AG04450 (cell line): ENCODE data around the gene DLAT. TPM values are rescaled to one million over a fixed set of nuclear protein-coding genes. Genes with fewer than 3 reads are reported as not detected.

Experiments
- CTCF ChIA-PET: fragments of 300-600, 350-600 bp; formaldehyde crosslinking; extraction: SDS; loops from one replicate; lab custom pipeline; 2022; ENCODE audit warnings: antibody characterized with exemption, inconsistent platforms; lab: Charles Lee
- POLR2A ChIA-PET: fragments of 350-600 bp; formaldehyde crosslinking; extraction: SDS; loops from one replicate; lab custom pipeline; 2021; ENCODE audit warnings: antibody characterized with exemption, inconsistent platforms; lab: Yijun Ruan, JAX
- DNase-seq: peaks from one replicate; pipeline ENCODE4 v3.0.0-alpha.2; 2011; ENCODE audit warnings: low read depth, low spot score
- H3K27ac ChIP-seq: one replicate; pipeline ENCODE4 v1.5.1; 2012; ENCODE audit warnings: low read depth, low read length, control low read depth
- H3K27me3 ChIP-seq: one replicate; pipeline ENCODE4 v1.6.0; 2012; ENCODE audit warnings: low read length; ENCODE audit not compliant: control insufficient read depth, insufficient read depth
- H3K4me3 ChIP-seq: 2 replicates; pipeline ENCODE4 v1.5.1; 2011; ENCODE audit warnings: mild to moderate bottlenecking, low read depth, low read length, control low read depth
- H3K9me3 ChIP-seq: 2 replicates; pipeline ENCODE4 v1.5.1; 2012; ENCODE audit warnings: low read length; ENCODE audit not compliant: control insufficient read depth, insufficient read depth
- polyA minus RNA-seq: library from RNA; depleted of rRNA, polyadenylated mRNA; stranded (reverse); fragments of >200 nt; gene quantifications from 2 replicates; pipeline ENCODE4 v1.2.3, GENCODE V29; 2011; rRNA and poly(A)+ RNA removed
- polyA plus RNA-seq: library from polyadenylated mRNA; depleted of rRNA; stranded (reverse); fragments of >200 nt; gene quantifications from 2 replicates; pipeline ENCODE4 v1.2.3, GENCODE V29; 2011; rRNA removed
- TF ChIP-seq, protein P1 (sequence below): IDR thresholded peaks from 2 replicates; pipeline ENCODE4 v1.5.1; 2011; ENCODE audit warnings: low read depth, low read length, control low read depth, inconsistent platforms

DLAT gene
- polyA plus RNA-seq (26.6 and 34.8 TPM in 2 replicates), polyA minus RNA-seq (19.7 and 27.3 TPM in 2 replicates)

DNA sequence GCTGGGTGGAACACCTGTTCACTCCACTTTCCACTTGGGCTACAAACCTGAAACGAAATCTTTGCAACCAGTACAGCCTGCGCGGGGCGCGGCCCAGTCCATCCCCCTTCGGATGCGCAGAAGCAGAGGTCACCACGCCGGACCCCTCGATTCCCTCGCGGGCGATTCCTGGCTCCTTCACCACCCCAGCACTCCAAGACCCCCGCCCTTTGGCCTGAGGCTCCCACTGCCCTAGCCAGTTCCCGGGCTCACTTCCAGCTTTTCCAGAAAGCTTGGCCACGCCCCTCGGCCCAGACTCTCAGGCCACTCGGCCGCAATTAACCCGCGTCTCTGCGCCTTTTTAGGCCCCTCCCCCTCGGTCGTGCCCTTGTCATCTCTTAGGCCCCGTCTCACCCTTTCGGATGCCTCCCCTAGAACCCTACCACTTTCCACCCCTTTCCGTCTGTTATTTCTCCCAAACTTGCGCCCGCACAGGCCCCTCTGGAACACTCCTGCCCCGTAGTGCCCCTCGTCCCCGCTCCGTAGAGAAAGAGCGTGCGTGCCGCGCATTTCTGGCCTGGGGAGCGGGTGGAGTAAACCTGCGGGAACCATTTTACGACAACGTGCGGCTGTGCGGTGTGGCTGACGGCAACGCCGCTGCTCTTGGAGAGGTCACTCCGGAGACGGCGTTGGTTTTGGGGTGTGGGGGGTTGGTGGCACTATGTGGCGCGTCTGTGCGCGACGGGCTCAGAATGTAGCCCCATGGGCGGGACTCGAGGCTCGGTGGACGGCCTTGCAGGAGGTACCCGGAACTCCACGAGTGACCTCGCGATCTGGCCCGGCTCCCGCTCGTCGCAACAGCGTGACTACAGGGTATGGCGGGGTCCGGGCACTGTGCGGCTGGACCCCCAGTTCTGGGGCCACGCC is at the start of gene DLAT:
DLAT (plus strand) TSS at position 636 of the 906 bp plus-strand sequence; CDS start at position 701, 65 bp downstream.
- DNase-seq: peak; percentile 18
- POLR2A ChIA-PET: interaction anchor here (0.8 kb wide), 1 partner anchor 260 kb away, joined by 3 read pairs; no protein-coding TSS in a partner anchor

DNA sequence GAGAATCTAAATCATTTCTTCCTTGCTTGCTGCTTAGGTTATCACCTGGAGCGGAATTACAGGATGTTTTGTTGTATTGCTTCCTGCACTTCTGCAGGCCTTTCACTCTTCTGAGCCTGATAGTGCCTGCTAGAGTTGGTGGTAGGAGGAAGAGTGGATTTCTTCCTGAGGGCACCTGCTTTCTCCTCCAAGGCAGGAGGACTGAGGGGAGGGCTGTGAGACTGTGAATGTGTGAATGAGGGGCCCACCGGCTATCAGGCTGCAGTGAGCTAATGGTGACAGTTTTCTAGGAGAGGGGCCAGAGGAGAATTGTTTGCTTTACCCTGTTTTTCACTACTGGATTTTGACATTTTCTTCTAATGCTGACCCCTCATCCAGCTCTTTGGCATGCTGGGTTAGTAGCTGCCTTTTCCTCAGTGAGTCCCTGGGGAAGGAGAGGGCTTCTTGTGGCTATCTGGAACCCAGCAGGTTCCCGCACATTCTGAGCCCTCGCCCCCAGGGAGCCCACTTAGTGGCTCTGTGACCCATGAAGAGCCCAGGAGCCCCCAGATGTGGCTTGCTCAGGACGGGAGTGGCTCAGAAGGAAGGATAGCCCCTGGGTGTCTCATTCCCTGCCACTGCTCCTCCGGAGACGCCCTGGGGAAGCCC is 49.0 kb upstream of the DLAT start:
- H3K9me3 ChIP-seq: no peaks in the 10 kb centered on the region
- H3K4me3 ChIP-seq: no peak overlapping the region
- TF ChIP-seq, protein P1, sequence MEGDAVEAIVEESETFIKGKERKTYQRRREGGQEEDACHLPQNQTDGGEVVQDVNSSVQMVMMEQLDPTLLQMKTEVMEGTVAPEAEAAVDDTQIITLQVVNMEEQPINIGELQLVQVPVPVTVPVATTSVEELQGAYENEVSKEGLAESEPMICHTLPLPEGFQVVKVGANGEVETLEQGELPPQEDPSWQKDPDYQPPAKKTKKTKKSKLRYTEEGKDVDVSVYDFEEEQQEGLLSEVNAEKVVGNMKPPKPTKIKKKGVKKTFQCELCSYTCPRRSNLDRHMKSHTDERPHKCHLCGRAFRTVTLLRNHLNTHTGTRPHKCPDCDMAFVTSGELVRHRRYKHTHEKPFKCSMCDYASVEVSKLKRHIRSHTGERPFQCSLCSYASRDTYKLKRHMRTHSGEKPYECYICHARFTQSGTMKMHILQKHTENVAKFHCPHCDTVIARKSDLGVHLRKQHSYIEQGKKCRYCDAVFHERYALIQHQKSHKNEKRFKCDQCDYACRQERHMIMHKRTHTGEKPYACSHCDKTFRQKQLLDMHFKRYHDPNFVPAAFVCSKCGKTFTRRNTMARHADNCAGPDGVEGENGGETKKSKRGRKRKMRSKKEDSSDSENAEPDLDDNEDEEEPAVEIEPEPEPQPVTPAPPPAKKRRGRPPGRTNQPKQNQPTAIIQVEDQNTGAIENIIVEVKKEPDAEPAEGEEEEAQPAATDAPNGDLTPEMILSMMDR: no peak
- no peaks in the 10 kb centered on the region for H3K27me3 ChIP-seq
- ChIA-PET CTCF (interaction anchor here (1.4 kb wide), 1 partner anchor 20 kb away, joined by 5 read pairs; no protein-coding TSS in a partner anchor), POLR2A (no interaction called here)
- no peak for DNase-seq
- no peak overlapping the region for H3K27ac ChIP-seq

More for the DNA sequence above, at the start of gene DLAT:
- Histone ChIP-seq H3K27ac (no peak within 1 kb of the TSS), H3K9me3 (no peaks in the 10 kb centered on the region; the same call in 1 of the 2 replicates), H3K27me3 (no peaks in the 10 kb centered on the region), H3K4me3 (peak within 1 kb of the TSS; percentile 88)
- CTCF ChIA-PET: no interaction called here
- TF ChIP-seq, protein P1: no peak

DNA sequence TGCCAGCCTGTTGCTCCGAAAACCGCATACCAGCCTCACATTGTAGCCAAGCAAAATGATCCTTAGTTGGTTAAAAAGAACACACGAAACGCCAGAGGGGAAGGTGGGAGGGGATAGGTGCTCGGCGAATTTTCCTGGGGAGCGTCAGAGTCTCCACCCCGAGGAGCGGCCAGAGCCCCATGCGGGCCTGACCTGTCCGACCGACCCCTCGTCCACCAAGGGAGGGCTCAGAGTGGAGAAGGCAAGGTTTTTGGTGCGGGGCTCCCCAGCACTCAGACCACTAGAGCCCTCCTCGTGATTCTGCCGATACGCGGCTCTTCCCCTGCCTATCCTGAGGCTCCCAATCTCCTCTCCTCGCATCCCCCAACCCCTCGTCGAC is 48.5 kb upstream of the DLAT start:
- DNase-seq: no peak
- POLR2A ChIA-PET: no interaction called here

DNA sequence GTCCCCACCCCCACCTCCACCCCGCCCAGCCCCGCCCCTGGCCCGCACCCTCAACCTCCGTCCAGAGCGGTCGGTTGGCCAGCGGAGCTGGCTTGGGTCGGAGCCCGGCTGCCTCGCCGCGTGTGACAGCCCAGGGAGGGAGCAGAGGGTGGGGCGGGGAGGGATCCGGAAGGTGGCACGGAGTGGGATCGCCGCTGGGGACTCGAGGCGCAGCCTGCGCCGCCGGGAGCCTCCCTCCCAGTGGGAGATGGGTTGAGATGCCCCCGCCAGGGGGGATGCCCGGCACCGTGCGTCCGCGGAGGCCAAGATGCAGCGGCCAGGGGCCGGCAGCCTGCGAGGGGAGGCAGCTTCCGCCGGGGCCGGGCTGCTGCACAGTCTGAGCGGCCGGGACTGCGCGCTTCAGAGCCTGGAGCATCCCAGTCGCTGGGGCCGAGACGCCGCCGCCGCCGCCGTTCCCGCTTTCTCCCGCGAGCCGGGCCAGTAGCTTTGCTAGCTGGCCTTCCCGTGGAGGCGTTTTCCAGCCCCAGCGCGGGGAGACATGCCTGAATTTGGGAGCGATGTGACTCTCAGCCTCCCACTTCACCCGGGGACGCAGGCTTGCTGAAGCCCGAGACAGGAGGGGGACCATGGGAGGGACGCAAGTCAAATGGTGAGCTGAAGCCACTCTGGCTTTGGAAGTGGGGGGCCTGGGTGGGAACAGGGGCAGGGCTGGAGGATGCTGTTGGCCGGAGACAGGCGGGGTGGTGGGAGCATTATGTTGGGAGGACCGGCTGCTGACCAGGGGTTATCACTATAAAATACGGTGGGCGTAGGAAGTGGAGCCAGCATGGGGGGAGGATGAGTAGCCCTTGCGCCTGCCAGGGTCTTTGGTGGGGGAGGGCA is 47.8 kb upstream of the DLAT start:
- CTCF ChIA-PET: interaction anchor here (0.8 to 1.9 kb wide), 5 partner anchors 19 to 48 kb away, joined by 3 to 11 read pairs (median 5); no protein-coding TSS in a partner anchor
- Histone ChIP-seq H3K27ac (no peak overlapping the region), H3K27me3 (no peaks in the 10 kb centered on the region), H3K4me3 (peak overlapping the region; percentile 76), H3K9me3 (no peaks in the 10 kb centered on the region)
- TF ChIP-seq, protein P1: no peak
- POLR2A ChIA-PET: interaction anchor here (0.6 to 1.8 kb wide), 4 partner anchors 38 to 51 kb away, joined by 3 to 4 read pairs (median 4); no protein-coding TSS in a partner anchor
- no peak for DNase-seq

More for the DNA sequence above, 48.5 kb upstream of the DLAT start:
- CTCF ChIA-PET: interaction anchor here (1.4 kb wide), 1 partner anchor 20 kb away, joined by 5 read pairs; no protein-coding TSS in a partner anchor
- TF ChIP-seq, protein P1: no peak
- Histone ChIP-seq H3K27ac (no peak overlapping the region), H3K27me3 (no peaks in the 10 kb centered on the region), H3K9me3 (no peaks in the 10 kb centered on the region), H3K4me3 (peak overlapping the region; percentile 76)
